Gastroesophageal sphincter (tissue), 3 donors: Measurements from ENCODE around the gene SYTL2.

Experiments used
- POLR2A ChIP-seq, 2 donors: fragments of 450-650 bp; IDR thresholded peaks; one replicate each; pipeline ENCODE4 v1.6.1; 2017; ENCODE audit warnings: antibody characterized with exemption in 2 of 2, mild to moderate bottlenecking in 2 of 2, moderate library complexity in 1 of 2
- POLR2AphosphoS5 ChIP-seq: sonication (generic); formaldehyde crosslinking; IDR thresholded peaks from one replicate; pipeline ENCODE4 v1.6.1; 2017; ENCODE audit warnings: antibody characterized with exemption
- TF ChIP-seq, protein P1 (sequence below), 4 experiments: fragments of 200-600 bp in 2 of 4; fragments of 450-650 bp in 2 of 4; sonication (generic) in 1 of 4; IDR thresholded peaks; one replicate each; pipeline ENCODE4 v1.5.1; 2017 to 2019; ENCODE audit warnings: antibody characterized with exemption in 4 of 4, mild to moderate bottlenecking in 2 of 4, moderate library complexity in 2 of 4

DNA sequence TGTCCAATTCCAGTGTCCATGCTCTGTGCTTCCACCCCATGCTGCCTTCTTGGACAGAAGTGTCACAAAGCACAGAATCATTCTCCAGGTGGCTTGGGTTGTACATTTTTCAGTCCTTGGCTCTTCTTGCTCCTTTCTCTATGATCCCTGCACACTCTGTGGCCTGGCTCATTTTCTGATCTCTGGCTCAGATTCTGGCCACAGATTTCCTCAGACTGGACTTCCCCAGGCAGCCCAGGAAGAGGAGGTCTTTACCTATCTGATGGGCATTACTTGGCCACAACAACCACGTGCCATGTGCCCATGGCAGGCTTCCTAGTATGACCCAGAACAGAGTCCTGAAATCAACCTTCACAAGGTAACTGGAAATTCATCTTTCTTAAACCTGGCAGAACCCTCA is 27.2 kb downstream of the SYTL2 start:
- TF ChIP-seq, protein P1, sequence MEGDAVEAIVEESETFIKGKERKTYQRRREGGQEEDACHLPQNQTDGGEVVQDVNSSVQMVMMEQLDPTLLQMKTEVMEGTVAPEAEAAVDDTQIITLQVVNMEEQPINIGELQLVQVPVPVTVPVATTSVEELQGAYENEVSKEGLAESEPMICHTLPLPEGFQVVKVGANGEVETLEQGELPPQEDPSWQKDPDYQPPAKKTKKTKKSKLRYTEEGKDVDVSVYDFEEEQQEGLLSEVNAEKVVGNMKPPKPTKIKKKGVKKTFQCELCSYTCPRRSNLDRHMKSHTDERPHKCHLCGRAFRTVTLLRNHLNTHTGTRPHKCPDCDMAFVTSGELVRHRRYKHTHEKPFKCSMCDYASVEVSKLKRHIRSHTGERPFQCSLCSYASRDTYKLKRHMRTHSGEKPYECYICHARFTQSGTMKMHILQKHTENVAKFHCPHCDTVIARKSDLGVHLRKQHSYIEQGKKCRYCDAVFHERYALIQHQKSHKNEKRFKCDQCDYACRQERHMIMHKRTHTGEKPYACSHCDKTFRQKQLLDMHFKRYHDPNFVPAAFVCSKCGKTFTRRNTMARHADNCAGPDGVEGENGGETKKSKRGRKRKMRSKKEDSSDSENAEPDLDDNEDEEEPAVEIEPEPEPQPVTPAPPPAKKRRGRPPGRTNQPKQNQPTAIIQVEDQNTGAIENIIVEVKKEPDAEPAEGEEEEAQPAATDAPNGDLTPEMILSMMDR (IDR thresholded peaks at IDR 0.05): no peak
- no peak for TF ChIP-seq POLR2AphosphoS5
- no peak for TF ChIP-seq POLR2A (IDR thresholded peaks at IDR 0.05)
